ENCODE data around the gene NECAP2.
"Not testable (repeated sequence)": the region's sequence is repeated elsewhere in the genome, so short reads cannot be mapped to it uniquely, and the experiment has no call there.

Gene NECAP2

DNA sequence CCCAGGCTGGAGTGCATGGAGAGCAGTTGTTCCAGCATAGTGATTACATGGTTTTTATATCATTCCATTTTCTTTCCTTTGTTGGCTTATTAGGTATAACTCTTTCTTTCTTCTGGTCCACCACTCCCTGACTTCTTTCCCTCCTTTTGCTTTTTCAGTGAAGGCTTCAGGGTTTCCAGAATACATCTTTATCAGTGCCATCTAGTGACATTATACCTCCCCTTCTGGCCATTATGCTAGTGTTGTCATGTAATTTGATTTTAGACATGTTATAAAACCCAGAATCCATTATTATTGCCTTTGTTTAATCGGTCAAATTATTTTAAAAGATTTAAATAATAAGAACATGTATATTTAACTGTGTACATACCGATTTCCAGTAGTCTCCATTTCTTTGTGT, 63.0 kb downstream of the NECAP2 start:
- Histone ChIP-seq H3K9me3 (ENCODE audit: insufficient read depth, low read length) (peaks cover 6% of the 10 kb centered on the region; the same call in 1 of the 2 replicates), H3K9ac (ENCODE audit: insufficient read length, low read depth) (no peak overlapping the region), H3K4me3 (ENCODE audit: insufficient read length, low read depth) (no peak overlapping the region), H3K27me3 (ENCODE audit: insufficient read depth, insufficient read length) (no peaks in the 10 kb centered on the region), H3K4me1 (ENCODE audit: insufficient read depth, insufficient read length) (no peaks in the 10 kb centered on the region), H3K36me3 (ENCODE audit: insufficient read depth, insufficient read length, low read length) (no peaks in the 10 kb centered on the region)
- TF ChIP-seq YY1 (IDR thresholded peaks at IDR 0.05; ENCODE audit: insufficient read depth, insufficient read length), result no peak
- no peak for TF ChIP-seq ZNF274 (IDR thresholded peaks at IDR 0.05; ENCODE audit: low read depth, low read length)
- no peak for TF ChIP-seq SUZ12 (IDR thresholded peaks at IDR 0.05; ENCODE audit: extremely low read depth, insufficient read depth, insufficient read length)
- DNase-seq (ENCODE audit: low read depth, low spot score), result no peak

DNA sequence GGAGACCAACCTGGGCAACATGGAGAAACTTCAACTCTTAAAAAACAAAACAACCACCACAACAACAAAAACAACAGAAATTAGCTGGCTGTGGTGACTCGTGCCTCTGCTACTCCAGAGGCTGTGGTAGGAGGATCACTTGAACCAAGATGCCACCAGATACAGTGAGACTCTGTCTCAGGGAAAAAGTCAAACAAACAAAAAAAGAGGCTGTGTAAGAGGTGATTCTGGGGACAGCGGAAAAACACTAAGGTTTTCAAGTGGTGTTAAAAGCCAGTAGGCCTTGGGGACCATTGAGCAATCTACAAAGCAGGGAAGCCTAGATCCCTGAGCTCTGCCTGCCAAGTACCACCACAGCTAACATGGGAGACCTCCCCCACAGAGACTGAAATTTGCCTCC, 65.3 kb downstream of the NECAP2 start:
- H3K27me3 ChIP-seq (ENCODE audit: insufficient read depth, insufficient read length); H3K36me3 ChIP-seq (ENCODE audit: insufficient read depth, insufficient read length, low read length); H3K9ac ChIP-seq (ENCODE audit: insufficient read length, low read depth); H3K4me3 ChIP-seq (ENCODE audit: insufficient read length, low read depth); H3K4me1 ChIP-seq (ENCODE audit: insufficient read depth, insufficient read length); DNase-seq (ENCODE audit: low read depth, low spot score); H3K9me3 ChIP-seq (ENCODE audit: insufficient read depth, low read length): not testable (repeated sequence)

DNA sequence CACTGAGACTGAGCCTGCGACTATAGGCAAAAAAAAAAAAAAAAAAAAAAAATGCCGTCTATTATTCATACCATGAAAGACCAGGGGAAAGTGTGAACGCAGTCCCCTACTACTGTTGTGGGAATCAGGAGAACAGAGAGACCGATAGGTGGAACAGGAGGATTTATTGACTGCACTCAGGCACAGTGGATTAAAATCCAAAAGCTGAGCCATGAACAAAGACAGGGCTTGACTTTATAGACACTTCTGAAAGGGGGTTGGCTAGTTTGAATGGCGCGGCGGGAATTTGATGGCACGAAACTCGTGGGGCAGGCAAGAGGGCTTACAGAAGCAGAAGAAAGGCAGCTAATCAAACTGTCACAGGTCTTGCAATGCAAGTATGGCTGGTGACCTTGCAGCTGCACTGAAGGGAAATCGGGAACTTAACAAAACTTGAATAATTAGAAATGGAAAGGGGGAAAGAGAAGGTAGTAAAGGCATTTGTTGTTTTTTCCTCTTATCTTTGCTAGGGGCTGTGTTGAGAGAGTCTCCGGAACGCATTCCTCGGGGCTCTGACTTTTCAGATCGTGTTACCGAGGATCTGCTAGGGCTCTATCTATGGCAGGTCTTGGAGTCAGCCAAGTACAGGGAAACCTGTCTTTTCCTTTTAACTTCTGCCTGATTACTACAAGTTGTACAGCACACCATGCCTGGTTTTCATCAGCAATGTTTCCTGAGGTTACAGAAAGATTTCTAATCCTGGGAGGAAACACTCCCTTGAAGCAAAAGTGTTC, 66.0 kb downstream of the NECAP2 start:
- DNase-seq (ENCODE audit: low read depth, low spot score); H3K9me3 ChIP-seq (ENCODE audit: insufficient read depth, low read length); H3K36me3 ChIP-seq (ENCODE audit: insufficient read depth, insufficient read length, low read length); H3K4me1 ChIP-seq (ENCODE audit: insufficient read depth, insufficient read length); H3K4me3 ChIP-seq (ENCODE audit: insufficient read length, low read depth); H3K9ac ChIP-seq (ENCODE audit: insufficient read length, low read depth); H3K27me3 ChIP-seq (ENCODE audit: insufficient read depth, insufficient read length): not testable (repeated sequence)

GRCh38 chr1:16508861-16509445, 68.4 kb downstream of the NECAP2 start:
- not testable (repeated sequence) for H3K9me3 ChIP-seq (ENCODE audit: insufficient read depth, low read length); DNase-seq (ENCODE audit: low read depth, low spot score)

More at GRCh38 chr1:16508861-16509445, 68.4 kb downstream of the NECAP2 start:
- not testable (repeated sequence) for H3K36me3 ChIP-seq (ENCODE audit: insufficient read depth, insufficient read length, low read length); H3K9ac ChIP-seq (ENCODE audit: insufficient read length, low read depth); H3K4me3 ChIP-seq (ENCODE audit: insufficient read length, low read depth); H3K4me1 ChIP-seq (ENCODE audit: insufficient read depth, insufficient read length); H3K27me3 ChIP-seq (ENCODE audit: insufficient read depth, insufficient read length)

Measured in NT2/D1 (cell line).